NCI-H1092 treated with DMSO at 0.1 percent for 48 hours (cell line): ENCODE results near the gene MAP3K4.

Source experiments
- DNase-seq: peaks from one replicate; lab custom pipeline; 2025; lab: John Stamatoyannopoulos, UW

The MAP3K4 gene

GRCh38 chr6:160991406-160992060 is at the start of gene MAP3K4:
MAP3K4 (plus strand) TSS chr6:160991769; CDS start chr6:160991932, 163 bp downstream.
- peak; percentile 74 for DNase-seq

- no peak for DNase-seq
Observed at GRCh38 chr6:160943997-160944396, 47.6 kb upstream of the MAP3K4 start.

GRCh38 chr6:160945516-160946177 is 45.9 kb upstream of the MAP3K4 start:
- DNase-seq = no peak

GRCh38 chr6:160949531-160949930 is 42.0 kb upstream of the MAP3K4 start:
- no peak for DNase-seq

- DNase-seq = no peak
Observed at GRCh38 chr6:160950507-160950906, 41.1 kb upstream of the MAP3K4 start.

GRCh38 chr6:160951187-160952030 is 40.2 kb upstream of the MAP3K4 start:
- no peak for DNase-seq

GRCh38 chr6:160952633-160953281 is 38.8 kb upstream of the MAP3K4 start:
- no peak for DNase-seq

GRCh38 chr6:160955508-160956295 is 35.9 kb upstream of the MAP3K4 start:
- DNase-seq = no peak

GRCh38 chr6:160956300-160957035 is 35.1 kb upstream of the MAP3K4 start:
- no peak for DNase-seq

- DNase-seq = no peak
Observed at GRCh38 chr6:160959726-160960435, 31.7 kb upstream of the MAP3K4 start.

- DNase-seq = no peak
Observed at GRCh38 chr6:160960839-160961238, 30.7 kb upstream of the MAP3K4 start.

GRCh38 chr6:160962835-160963623 is 28.5 kb upstream of the MAP3K4 start:
- no peak for DNase-seq

- no peak for DNase-seq
Observed at GRCh38 chr6:160963651-160964050, 27.9 kb upstream of the MAP3K4 start.

- no peak for DNase-seq
Observed at GRCh38 chr6:160965893-160966292, 25.7 kb upstream of the MAP3K4 start.

- no peak for DNase-seq
Observed at GRCh38 chr6:160966493-160967229, 24.9 kb upstream of the MAP3K4 start.

- no peak for DNase-seq
Observed at GRCh38 chr6:160967351-160967750, 24.2 kb upstream of the MAP3K4 start.

- DNase-seq = no peak
Observed at GRCh38 chr6:160967833-160968232, 23.7 kb upstream of the MAP3K4 start.

- DNase-seq = no peak
Observed at GRCh38 chr6:160971171-160971570, 20.4 kb upstream of the MAP3K4 start.

GRCh38 chr6:160972111-160972510 is 19.5 kb upstream of the MAP3K4 start:
- no peak for DNase-seq
